K562 (cell line): Measurements from ENCODE around the gene TMED8. TPM values are rescaled to one million over a fixed set of nuclear protein-coding genes. Genes with fewer than 3 reads are reported as not detected.

ENCODE experiments used
- ATAC-seq: fragments of 200-7000 bp; cut with Tn5 transposase; 3 replicates; pipeline ENCODE4 v1.9.1; 2020; ENCODE audit warnings: moderate library complexity
- BruUV-seq: library from RNA; stranded (reverse); fragments of 400-500 nt; replicated peaks from 2 replicates; lab custom pipeline; 2021; lab: Mats Ljungman, UMichigan
- CTCF ChIA-PET: fragments of 300-600 bp; formaldehyde crosslinking; extraction: SDS; loops from one replicate; lab custom pipeline; 2021; ENCODE audit warnings: low intra/inter-chr PET ratio; lab: Yijun Ruan, JAX
- POLR2A ChIA-PET: fragments of 300-600, 350-650 bp; sonication (Branson Sonifier 250); formaldehyde crosslinking; extraction: SDS; loops from one replicate; lab custom pipeline; 2021; ENCODE audit warnings: antibody characterized with exemption, inconsistent platforms; lab: Yijun Ruan, JAX
- DNase-seq, 4 experiments: peaks; one replicate each; pipeline versions ENCODE4 v3.0.0 to v3.0.0-alpha.2; 2011 to 2018; ENCODE audit warnings: low spot score in 3 of 4, mixed read lengths in 3 of 4; ENCODE audit errors: extremely low read depth in 1 of 4
- FAIRE-seq: peaks from 2 replicates; lab custom pipeline; 2011; peaks lifted over from hg19 to GRCh38; lab: Jason Lieb, UNC
- H2AFZ ChIP-seq: 2 replicates; pipeline ENCODE4 v1.6.0; 2011; ENCODE audit warnings: low read depth, low read length, control low read depth, inconsistent platforms
- H3K27ac ChIP-seq: fragments of 200-600 bp; 3 replicates; pipeline ENCODE4 v1.8.0; 2011; ENCODE audit warnings: low read depth, mild to moderate bottlenecking, control low read depth, inconsistent platforms, low read length, moderate library complexity, mixed read lengths; ENCODE audit errors: extremely low read depth
- H3K27me3 ChIP-seq, 2 experiments: fragments of 300-600 bp in 1 of 2; 2 replicates in 1 of 2; 3 replicates in 1 of 2; pipeline versions ENCODE4 v1.6.0 to v1.8.0; 2011; ENCODE audit warnings: inconsistent platforms in 2 of 2, low read length in 2 of 2, mild to moderate bottlenecking in 1 of 2, mixed read lengths in 1 of 2, moderate library complexity in 1 of 2; ENCODE audit not compliant: control insufficient read depth in 2 of 2, insufficient read depth in 2 of 2
- H3K36me3 ChIP-seq: fragments of 300-600 bp; 3 replicates; pipeline ENCODE4 v1.8.0; 2011; ENCODE audit warnings: mild to moderate bottlenecking, low read length, inconsistent platforms; ENCODE audit not compliant: control insufficient read depth, insufficient read depth
- H3K4me1 ChIP-seq, 2 experiments: fragments of 200-600 bp in 1 of 2; replicated peaks in 1 of 2; 2 replicates in 1 of 2; 3 replicates in 1 of 2; pipeline versions ENCODE4 v1.5.1 to v1.8.0; 2011; ENCODE audit warnings: inconsistent platforms in 2 of 2, low read length in 2 of 2, mild to moderate bottlenecking in 1 of 2, mixed read lengths in 1 of 2, moderate library complexity in 1 of 2; ENCODE audit not compliant: control insufficient read depth in 2 of 2, insufficient read depth in 2 of 2
- H3K4me2 ChIP-seq: 2 replicates; pipeline ENCODE4 v1.6.1; 2011; ENCODE audit warnings: low read length, control low read depth, inconsistent platforms, mixed read lengths; ENCODE audit not compliant: insufficient read depth
- H3K4me3 ChIP-seq: fragments of 200-600 bp; sonication (generic), shearing (Covaris generic); 2 replicates; pipeline ENCODE4 v1.5.1; 2016; ENCODE audit warnings: control low read depth, inconsistent platforms
- H3K79me2 ChIP-seq: fragments of 200-600 bp; 3 replicates; pipeline ENCODE4 v1.8.0; 2011; ENCODE audit warnings: low read length, inconsistent platforms; ENCODE audit not compliant: control insufficient read depth, insufficient read depth
- H3K9ac ChIP-seq, 2 experiments: 2 replicates each; pipeline versions ENCODE4 v1.6.0 to v1.6.1; 2011; ENCODE audit warnings: low read depth in 2 of 2, low read length in 2 of 2, control low read depth in 1 of 2, inconsistent platforms in 1 of 2, mild to moderate bottlenecking in 1 of 2, mixed read lengths in 1 of 2; ENCODE audit not compliant: insufficient read depth in 1 of 2
- H3K9me1 ChIP-seq: one replicate; pipeline ENCODE4 v1.6.0; 2011; ENCODE audit warnings: inconsistent platforms, mild to moderate bottlenecking, low read length, moderate library complexity; ENCODE audit not compliant: control insufficient read depth, insufficient read depth
- H3K9me3 ChIP-seq: replicated peaks from 2 replicates; pipeline ENCODE4 v1.5.1; 2011; ENCODE audit warnings: low read depth, low read length, inconsistent platforms; ENCODE audit not compliant: control insufficient read depth, insufficient read depth
- H4K20me1 ChIP-seq: replicated peaks from 2 replicates; pipeline ENCODE4 v1.6.1; 2011; ENCODE audit warnings: low read length, inconsistent platforms, mixed read lengths; ENCODE audit not compliant: control insufficient read depth, insufficient read depth
- ARID3A ChIP-seq: IDR thresholded peaks from 2 replicates; pipeline ENCODE4 v1.6.1; 2012; ENCODE audit warnings: low read depth, low read length, improper control_type of control experiment, borderline replicate concordance
- YY1 ChIP-seq, 3 experiments: IDR thresholded peaks; 2 replicates each; pipeline ENCODE4 v1.6.1; 2011; ENCODE audit warnings: low read length in 2 of 3, mild to moderate bottlenecking in 2 of 3, moderate library complexity in 2 of 3, borderline replicate concordance in 1 of 3, control low read depth in 1 of 3, low read depth in 1 of 3; ENCODE audit not compliant: insufficient read depth in 3 of 3, insufficient replicate concordance in 2 of 3, control insufficient read depth in 1 of 3, insufficient read length in 1 of 3; ENCODE audit errors: extremely low read depth in 1 of 3
- WGBS: fragments of 100-300 bp; shearing (Covaris generic); methylation state at CpG from one replicate; pipeline ENCODE4 v1.1.6; 2016; ENCODE audit warnings: low coverage, mixed read lengths; ENCODE audit not compliant: insufficient coverage; ENCODE audit errors: missing lambda C conversion rate; 5-methylcytosine and 5-hydroxymethylcytosine counted together
- in situ Hi-C: fragments of 300-500 bp; cut with MboI; formaldehyde crosslinking; loops from 4 replicates; pipeline ENCODE4 v1.15.0; 2018; ENCODE audit warnings: inconsistent platforms, mixed read lengths
- intact Hi-C: fragments of 100-400 bp; cut with micrococcal nuclease; formaldehyde crosslinking; loops from 2 replicates; pipeline ENCODE4 v1.14.2; 2022
- polyA plus RNA-seq, 8 experiments: library from polyadenylated mRNA; depleted of rRNA in 4 of 8; stranded (reverse) in 5 of 8; unstranded in 3 of 8; fragments of >200 nt; fragmentation: Nextera tagmentation in 2 of 8; fragmentation: Illumina TruSeq in 1 of 8; extraction: Ambion mirVana in 2 of 8; extraction: Trizol in 1 of 8; gene quantifications; 2 replicates each; pipeline versions ENCODE4 v1.2.1 to v1.2.3, GENCODE V29; 2011 to 2014; ENCODE audit warnings: inconsistent platforms in 1 of 8, missing spikeins in 1 of 8
- total RNA-seq, 7 experiments: library from RNA; depleted of rRNA in 6 of 7; stranded (reverse); fragments of >200 nt in 6 of 7; fragmentation: Illumina TruSeq in 2 of 7; extraction: Trizol in 2 of 7; gene quantifications; 2 replicates each; pipeline versions ENCODE4 v1.2.1 to v1.2.3, GENCODE V29; 2011 to 2021; ENCODE audit warnings: low replicate concordance in 1 of 7

TMED8 gene
- total and polyA plus RNA-seq, 9 of the 15 experiments (the other 6 are each of a cell fraction or from before 2014, with no cell fraction given): 3.3 to 17.4 (median 12.0) TPM

DNA sequence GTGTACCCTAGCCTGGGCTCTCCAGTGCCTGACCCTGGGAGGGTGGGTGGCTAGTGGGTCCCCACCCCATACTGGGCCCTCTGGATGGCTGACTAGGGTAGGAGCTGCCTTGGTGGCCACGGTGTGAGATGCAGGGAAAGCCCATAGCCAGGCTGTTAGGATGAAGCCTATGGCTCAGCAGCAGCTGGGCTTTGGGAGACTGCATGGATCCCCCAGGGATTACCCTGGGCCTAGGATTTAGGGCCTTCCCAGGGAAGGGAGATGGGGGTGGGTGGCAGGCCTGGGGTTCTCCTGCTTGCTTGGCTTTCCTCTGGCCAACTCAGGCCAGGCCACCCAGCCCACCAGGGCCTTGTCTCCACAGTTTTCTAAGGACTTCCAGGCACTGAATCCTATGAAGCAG lies 49.8 kb downstream of the TMED8 start:
- H2AFZ ChIP-seq: no peak overlapping the region

More for the DNA sequence above, 49.8 kb downstream of the TMED8 start:
- CTCF ChIA-PET: no interaction called here
- H3K9ac ChIP-seq: no peak overlapping the region; a peak in 1 of 4 replicates
- no CpG with 5 or more reads among the region's 1 CpG for WGBS
- peaks cover 0 to 7% of the 10 kb centered on the region in 2 experiments; a peak in 3 of 5 replicates for H3K4me1 ChIP-seq
- H3K9me1 ChIP-seq: no peaks in the 10 kb centered on the region
- POLR2A ChIA-PET: interaction anchor here (0.6 to 0.9 kb wide), 2 partner anchors 15 to 256 kb away, joined by 3 read pairs; no protein-coding TSS in a partner anchor
- no peaks in the 10 kb centered on the region for H4K20me1 ChIP-seq
- in situ Hi-C loops: no loop called here
- TF ChIP-seq YY1 (IDR thresholded peaks at IDR 0.05; ENCODE audit: borderline replicate concordance in 1 of 3, control insufficient read depth in 1 of 3, extremely low read depth in 1 of 3, insufficient read depth in 3 of 3, insufficient read length in 1 of 3, insufficient replicate concordance in 2 of 3, low read depth in 1 of 3, low read length in 2 of 3) (no peak), ARID3A (no peak)
- TF ChIP-seq, all 486 proteins: peak for 0
- BruUV-seq: no TSS peak
- no peak for DNase-seq
- H3K27me3 ChIP-seq: no peaks in the 10 kb centered on the region
- no peaks in the 10 kb centered on the region for H3K9me3 ChIP-seq
- no peak for ATAC-seq
- H3K36me3 ChIP-seq: no peaks in the 10 kb centered on the region
- H3K79me2 ChIP-seq: peaks cover 5% of the 10 kb centered on the region; the same call in 1 of the 3 replicates
- H3K4me2 ChIP-seq: no peak overlapping the region
- intact Hi-C loops: loop anchor here (10.0 kb wide), 2 partner anchors 208 to 278 kb away; no protein-coding TSS in a partner anchor
- no peak overlapping the region for H3K4me3 ChIP-seq
- no peak for FAIRE-seq
- H3K27ac ChIP-seq: no peak overlapping the region
